GM12891 (cell line): ENCODE results near the gene NIN.

Experiments
- DNase-seq: peaks from one replicate; pipeline ENCODE4 v3.0.0; 2011; ENCODE audit warnings: low spot score; ENCODE audit not compliant: insufficient read length
- FAIRE-seq: peaks from 2 replicates; lab custom pipeline; 2011; peaks lifted over from hg19 to GRCh38; lab: Jason Lieb, UNC
- PAX5 ChIP-seq: IDR thresholded peaks from 2 replicates; pipeline ENCODE4 v1.6.1; 2011; ENCODE audit warnings: low read length, moderate library complexity, mild to moderate bottlenecking; ENCODE audit not compliant: insufficient read depth, severe bottlenecking
- POLR2A ChIP-seq: IDR thresholded peaks from 2 replicates; pipeline ENCODE4 v1.6.1; 2011; ENCODE audit warnings: low read depth, low read length, control low read depth
- POLR2AphosphoS5 ChIP-seq: IDR thresholded peaks from 2 replicates; pipeline ENCODE4 v1.6.1; 2011; ENCODE audit warnings: low read depth, low read length, control low read depth
- POU2F2 ChIP-seq: IDR thresholded peaks from 2 replicates; pipeline ENCODE4 v1.6.1; 2011; ENCODE audit warnings: low read depth, mild to moderate bottlenecking, control low read depth, low read length, moderate library complexity
- SPI1 ChIP-seq: IDR thresholded peaks from 2 replicates; pipeline ENCODE4 v1.6.1; 2011; ENCODE audit warnings: low read depth, low read length, control low read depth
- TAF1 ChIP-seq: IDR thresholded peaks from 2 replicates; pipeline ENCODE4 v1.6.1; 2011; ENCODE audit warnings: low read depth, low read length, control low read depth

NIN gene

DNA sequence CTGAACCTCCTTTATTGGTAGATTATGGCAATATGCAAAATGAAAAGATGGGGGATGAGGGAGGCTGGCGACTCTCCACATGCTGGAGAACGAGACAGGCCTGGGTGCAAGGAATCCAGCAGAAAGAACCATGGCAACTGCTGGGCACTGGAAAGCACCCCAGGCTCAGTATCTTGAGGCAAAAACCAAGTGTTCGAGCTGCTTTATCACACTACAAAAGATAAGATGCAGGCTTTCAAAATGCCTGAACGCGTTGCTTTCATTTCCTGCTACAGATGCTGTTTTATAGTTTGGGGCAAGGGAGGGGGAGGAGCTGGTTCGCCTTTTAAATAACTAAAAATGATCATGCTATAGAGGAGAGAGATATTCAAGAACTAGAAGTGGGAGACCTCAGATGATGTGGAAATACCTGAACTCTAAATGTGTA, 38.9 kb downstream of the NIN start:
- FAIRE-seq = no peak
- DNase-seq = no peak
- TF ChIP-seq POLR2A = no peak; the same call in 1 of the 2 replicates
- peak; percentile 39; the same call in 1 of the 2 replicates for TF ChIP-seq SPI1

DNA sequence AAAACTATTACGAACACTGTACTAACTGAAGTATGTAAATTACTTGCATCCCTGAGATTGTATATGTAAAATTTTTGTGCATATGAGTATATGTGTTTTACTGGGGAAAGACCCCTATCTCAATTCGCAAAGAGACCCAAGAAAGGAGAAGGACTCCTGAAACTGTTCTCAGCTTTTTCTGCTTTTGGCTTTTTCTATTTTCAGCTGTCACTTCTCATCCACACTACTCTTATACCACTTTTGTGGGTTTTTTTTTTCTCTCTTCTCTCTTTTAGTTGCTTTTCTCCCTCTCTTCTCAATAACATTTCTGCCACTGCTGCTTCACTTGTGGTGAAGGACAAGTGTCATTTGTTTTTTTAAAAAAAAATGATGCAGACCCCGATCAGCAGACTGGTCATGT, 39.8 kb downstream of the NIN start:
- TF ChIP-seq POLR2A (no peak), SPI1 (0 out of 2 replicates have a peak, but pooled peaks have one; percentile 30)
- peak; percentile 61 for FAIRE-seq

DNA sequence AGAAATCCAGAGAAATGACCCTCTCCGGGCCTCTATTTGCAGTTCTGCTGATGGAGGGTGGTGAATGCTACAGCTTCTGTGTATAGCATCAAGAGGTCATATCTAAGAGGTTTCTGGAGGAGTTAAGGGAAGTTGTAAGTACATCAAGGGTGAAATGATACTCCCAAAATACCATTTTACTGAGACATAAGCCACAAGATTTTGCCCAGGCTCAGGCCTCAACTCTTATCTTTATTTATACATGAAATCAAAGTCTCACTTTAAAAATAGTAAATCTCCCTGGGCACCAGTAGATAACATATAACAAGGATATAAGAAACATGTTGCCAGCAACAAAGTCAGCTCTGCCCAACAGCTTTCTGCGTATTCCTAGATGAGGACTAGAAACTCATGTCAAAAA, 40.4 kb downstream of the NIN start:
- TF ChIP-seq POLR2AphosphoS5 (no peak), SPI1 (no peak), POU2F2 (no peak), TAF1 (no peak), POLR2A (no peak; the same call in 1 of the 2 replicates)
- no peak for DNase-seq
- FAIRE-seq = no peak

More for the DNA sequence above, 39.8 kb downstream of the NIN start:
- DNase-seq = no peak

DNA sequence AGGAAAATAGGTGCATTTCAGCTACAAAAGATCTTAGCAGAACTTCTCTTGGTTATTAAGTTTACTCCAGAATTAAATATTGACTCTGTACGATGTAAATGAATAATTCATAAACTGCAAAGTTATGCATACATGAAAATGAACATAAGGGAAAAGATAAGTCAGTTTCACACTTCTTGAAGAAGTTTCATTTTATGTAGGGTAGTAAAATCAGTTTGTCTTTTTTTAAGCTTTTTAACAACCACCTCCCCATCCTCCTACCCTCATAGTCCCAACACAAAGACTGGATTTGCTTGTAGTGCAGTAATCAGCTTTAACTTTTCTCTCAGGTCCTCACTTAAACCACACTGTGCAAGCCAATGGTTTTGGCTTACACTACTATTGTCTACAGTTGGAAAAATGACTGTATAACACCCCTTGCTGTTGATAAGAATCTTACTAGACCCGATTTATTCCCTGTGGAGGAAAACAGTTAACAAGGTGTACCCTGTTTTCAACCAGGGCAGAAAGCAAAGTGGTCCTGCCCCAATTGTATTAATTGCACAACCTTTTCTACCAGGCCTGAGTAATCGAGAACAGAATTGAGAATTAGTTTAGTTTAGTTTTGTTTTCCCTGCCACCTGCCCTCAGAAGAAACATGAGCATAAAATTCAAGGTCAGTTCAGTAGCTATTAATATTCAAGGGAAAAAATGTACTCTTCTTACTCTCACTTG, 44.1 kb downstream of the NIN start:
- no peak for TF ChIP-seq POLR2A
- TF ChIP-seq POU2F2 = no peak
- TF ChIP-seq PAX5 = no peak
- no peak for TF ChIP-seq POLR2AphosphoS5
- TF ChIP-seq SPI1 = no peak
- TF ChIP-seq TAF1 = no peak
- DNase-seq (no peak), FAIRE-seq (peak; percentile 77)

DNA sequence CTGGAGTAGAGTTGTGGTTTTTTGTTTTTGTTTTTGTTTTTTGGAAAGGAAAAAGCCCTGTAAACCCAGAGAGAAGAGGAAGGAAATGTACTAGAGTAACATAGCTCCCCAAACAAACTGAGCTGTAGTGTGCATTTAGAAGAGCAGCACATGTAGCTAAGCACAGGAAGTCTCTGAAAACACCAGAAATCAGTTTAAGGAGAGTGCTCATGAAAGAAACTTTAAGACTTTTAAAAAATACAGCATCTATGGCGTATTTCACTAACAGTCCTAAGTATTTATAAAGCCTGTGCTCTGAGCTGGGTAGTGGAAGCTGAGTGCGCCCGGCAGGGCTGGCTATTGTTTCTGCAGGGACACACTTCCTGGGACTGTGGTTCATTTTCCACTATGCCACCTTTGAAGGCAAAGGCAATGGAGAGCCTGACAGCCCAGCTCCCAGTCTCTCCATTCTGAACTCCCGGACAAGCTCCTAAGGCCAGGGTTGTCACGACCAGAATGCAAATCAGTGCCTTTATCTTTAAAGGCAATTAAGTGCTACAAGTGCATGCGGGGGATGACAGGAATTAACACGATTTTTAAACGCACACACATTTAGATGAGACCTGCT, 45.4 kb downstream of the NIN start:
- FAIRE-seq (no peak), DNase-seq (no peak)
- TF ChIP-seq PAX5 (no peak), SPI1 (no peak), POLR2A (no peak), TAF1 (no peak), POLR2AphosphoS5 (no peak), POU2F2 (no peak)

DNA sequence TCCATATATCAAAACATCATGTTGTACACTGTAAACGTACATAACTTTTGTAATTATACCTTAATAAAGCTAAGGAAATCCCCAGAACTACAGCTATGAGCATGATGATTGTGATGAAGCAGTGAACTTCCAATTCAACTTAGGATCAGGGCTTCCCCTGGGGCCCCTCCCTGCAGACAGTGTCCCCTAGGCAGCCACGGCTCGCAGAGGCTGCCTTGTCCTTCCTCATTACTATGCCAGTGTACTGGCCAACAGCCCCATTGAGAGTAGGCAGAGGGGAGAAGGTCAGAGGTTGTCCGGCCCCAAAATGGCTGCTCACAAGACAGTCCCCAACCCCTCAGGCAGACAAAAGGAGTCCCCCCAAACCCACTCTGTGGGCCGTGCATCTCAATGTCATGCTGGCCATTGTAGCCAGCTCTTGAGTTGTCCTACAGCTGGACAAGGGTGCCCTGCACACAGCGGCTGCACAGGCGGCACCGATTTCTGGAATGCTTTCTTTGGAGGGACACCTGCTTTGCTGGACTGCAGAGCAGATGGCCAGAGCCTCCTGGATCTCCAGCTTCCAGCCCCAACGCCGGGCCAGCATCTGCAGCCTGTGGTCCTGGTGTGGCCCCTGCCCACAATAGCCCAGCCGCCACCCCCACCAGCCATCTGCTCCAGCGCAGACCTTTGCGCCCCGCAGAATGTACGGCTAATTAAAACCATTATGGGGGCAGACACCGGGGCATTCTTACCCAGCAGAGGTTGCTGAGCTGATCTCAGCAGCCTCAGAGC, 46.1 kb downstream of the NIN start:
- TF ChIP-seq POLR2AphosphoS5 (peak; percentile 31; the same call in 1 of the 2 replicates), POLR2A (no peak)
- FAIRE-seq = no peak
- DNase-seq = no peak

DNA sequence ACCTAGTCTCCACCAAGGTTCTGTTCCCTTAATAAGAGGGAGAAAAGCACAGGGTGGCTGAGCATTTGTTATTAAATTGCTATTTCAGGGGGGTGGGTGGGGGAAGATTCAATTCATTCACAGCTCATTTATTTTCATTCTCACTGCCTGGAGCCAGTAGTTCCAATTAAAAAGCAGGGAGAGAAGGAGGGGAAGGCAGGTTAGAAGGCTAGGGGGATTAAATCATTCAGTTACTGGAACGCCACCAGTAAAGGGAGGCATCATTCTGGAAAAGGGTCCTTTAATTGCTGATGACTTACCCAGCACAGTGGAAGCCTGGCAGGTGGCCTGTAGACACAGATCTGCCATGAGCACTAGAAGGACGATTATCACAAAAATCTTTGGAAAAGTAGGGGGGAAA, 47.4 kb downstream of the NIN start:
- TF ChIP-seq POLR2AphosphoS5 = no peak
- TF ChIP-seq SPI1 = no peak
- no peak for TF ChIP-seq PAX5
- TF ChIP-seq POLR2A = no peak
- TF ChIP-seq TAF1 = no peak
- TF ChIP-seq POU2F2 = no peak
- no peak for DNase-seq
- peak; percentile 13 for FAIRE-seq

DNA sequence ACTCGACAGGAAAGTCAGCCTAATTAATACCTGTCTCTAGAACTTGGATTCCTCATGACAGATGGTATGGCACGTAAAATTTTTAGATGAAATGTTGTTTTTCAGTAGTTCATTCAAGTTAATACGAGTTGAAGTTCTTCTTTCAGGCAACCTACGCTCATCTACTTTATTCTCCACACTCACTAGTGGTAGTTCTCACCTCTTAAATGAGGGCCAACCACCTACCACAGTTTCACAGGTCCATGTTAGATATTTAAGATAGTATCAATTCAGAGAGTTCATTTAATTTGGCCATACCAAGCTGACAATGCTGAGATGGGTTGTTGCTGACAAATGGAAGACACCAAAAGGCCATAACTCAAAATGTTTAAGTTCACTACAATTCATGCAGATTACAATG, 50.6 kb downstream of the NIN start:
- TF ChIP-seq TAF1 (no peak), POLR2A (no peak), POLR2AphosphoS5 (no peak), POU2F2 (no peak), PAX5 (no peak), SPI1 (no peak)
- FAIRE-seq = no peak
- DNase-seq = no peak

DNA sequence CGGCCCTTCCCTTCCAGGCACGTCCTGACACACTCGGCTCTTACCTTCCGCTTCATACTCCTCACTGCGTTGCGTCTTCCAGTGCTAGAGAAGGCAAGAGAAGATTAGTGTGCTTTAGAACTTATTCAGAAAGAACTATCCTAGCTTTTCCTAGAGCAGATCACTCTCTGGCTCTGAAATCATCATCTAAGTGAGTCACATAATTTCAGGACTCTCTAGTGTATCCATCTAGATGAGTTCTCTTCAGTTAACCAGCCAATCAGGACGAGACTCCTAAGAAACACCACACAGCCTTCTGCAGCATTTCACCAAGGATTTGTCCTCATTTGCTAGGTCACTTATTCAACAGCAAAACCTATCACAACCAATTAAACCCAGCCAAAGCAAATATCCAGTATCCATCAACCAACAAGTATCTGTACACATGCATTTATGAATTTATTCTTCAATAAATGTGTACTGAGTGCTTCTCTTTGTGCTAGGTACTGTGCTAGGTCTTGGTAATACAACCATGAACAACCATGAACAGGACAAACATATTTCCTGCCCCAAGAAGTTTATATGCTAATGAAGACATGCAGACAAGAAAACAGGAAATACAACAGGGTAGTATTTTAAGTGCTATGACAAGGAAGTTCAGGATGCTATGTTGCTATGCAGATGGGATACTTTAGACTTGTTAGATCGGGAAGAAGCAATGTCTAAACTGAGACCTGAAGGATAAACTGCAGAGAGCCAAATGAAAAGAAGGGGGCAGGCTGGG, 52.1 kb downstream of the NIN start:
- TF ChIP-seq SPI1 (no peak), POLR2A (no peak), TAF1 (no peak), POU2F2 (no peak), PAX5 (no peak), POLR2AphosphoS5 (no peak)
- no peak for DNase-seq
- no peak for FAIRE-seq

DNA sequence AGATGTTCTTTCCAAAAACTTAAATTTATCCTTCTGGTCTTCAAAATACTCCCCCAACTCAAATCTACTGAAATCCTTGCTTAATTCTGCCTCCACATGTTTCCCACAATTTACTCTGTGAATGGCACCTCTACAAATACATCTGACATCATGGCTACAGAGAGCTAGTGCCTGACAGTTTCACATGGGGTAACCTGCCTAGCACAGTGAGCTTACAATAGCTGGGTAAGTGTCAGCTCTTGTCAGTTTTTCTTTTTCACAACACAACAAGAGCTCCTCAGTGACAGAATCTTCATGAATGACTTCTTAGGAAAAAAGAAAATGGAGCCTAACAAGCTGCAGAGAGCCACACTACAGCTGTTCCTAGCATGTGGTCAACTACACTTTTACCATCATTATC, 54.4 kb downstream of the NIN start:
- DNase-seq = no peak
- no peak for FAIRE-seq
- no peak for TF ChIP-seq SPI1
- TF ChIP-seq POU2F2 = no peak
- no peak for TF ChIP-seq TAF1
- no peak for TF ChIP-seq POLR2A
- no peak for TF ChIP-seq POLR2AphosphoS5
- no peak for TF ChIP-seq PAX5
